NCI-H510A (cell line): Measurements from ENCODE around the gene ZPBP2.

Experiments
- DNase-seq: peaks from one replicate; lab custom pipeline; 2025; lab: John Stamatoyannopoulos, UW

The ZPBP2 gene

DNA sequence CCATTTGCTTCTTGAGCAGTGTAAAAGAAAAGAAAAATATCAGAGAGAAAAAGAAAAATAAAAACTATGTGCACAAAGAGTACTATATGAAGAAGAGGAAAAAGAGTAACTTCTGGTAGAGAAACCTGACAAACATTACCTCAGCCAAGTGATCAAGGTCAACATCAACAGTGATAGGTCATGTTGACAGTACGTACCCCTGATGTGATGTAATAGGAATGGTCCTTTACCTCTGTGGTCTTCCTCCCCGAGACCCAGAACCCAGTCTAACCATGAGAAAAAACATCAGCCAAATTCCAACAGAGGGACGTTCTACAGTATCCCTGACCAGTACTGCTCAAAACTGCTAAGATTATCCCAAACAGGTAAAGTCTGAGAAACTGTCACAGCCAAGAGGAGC lies 46.0 kb downstream of the ZPBP2 start:
- no peak for DNase-seq

DNA sequence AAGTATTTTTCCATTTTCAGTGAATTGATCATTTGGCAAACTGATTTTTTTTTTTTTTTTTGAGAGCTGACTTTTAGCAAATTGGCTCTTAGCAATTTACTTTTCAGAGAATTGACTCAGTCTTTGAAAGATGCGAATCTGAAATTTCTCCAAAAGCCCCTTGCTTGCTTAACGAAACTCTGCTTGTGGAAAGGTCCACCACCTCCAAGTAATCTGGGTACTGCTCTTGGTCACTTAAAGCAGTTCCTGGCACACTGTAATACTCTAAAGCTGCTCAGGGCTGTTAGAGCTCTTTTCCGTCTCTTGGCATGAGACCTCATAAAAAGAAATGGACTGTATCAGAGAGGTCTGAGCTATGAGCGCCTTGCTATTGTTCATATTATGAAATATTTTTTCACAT lies 47.6 kb downstream of the ZPBP2 start:
- DNase-seq, result no peak

DNA sequence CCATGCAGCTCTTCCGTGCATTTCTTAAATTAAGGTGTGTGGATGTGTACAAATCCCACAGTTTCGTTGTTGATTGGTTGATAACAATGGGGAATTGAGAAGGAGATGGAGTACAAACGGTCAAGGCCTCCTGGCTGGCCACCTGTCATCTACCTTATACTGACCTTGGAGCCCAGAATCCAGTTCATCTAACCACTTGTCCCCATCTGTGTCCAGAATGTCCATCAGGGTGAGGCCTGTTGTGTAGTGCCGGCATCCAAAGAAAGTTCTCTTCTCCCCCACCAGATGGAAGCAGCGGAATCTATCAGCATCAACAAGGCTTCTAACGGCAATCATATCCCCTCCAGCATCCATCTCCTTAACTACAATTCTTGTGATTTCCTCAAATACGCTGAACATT lies 48.9 kb downstream of the ZPBP2 start:
- DNase-seq, result no peak

DNA sequence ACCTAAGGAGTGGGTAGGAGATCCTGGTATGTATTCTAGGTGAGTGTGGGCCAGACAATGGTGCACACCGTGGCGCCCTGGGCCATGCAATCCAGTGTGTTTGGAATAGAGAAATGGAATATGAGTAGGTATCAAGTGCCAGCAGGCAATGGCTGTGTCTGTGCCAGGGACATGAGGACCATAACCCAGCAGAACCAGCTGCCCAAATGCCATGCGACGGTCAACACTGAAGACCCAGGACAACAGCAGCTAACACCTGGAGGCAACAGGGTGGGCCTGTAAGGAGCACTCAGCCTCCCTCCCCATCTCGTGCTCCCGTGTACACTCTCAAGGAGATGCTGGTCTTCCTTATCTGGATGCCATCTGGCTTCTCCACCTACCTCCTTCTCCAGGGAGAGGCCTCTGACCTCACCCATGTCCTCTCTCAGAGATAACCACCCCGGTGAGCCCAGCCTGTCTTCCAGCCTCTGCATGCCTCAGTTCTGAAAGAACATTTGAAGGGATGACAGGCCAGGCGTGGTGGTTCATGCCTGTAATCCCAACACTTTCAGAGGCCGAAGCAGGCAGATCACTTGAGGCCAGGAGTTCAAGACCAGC lies 51.2 kb downstream of the ZPBP2 start:
- DNase-seq, result no peak

- no peak for DNase-seq
These were observed 52.5 kb downstream of the ZPBP2 start for GRCh38 chr17:39920218-39921210.

- no peak for DNase-seq
These were observed 53.3 kb downstream of the ZPBP2 start for GRCh38 chr17:39921323-39921722.

DNA sequence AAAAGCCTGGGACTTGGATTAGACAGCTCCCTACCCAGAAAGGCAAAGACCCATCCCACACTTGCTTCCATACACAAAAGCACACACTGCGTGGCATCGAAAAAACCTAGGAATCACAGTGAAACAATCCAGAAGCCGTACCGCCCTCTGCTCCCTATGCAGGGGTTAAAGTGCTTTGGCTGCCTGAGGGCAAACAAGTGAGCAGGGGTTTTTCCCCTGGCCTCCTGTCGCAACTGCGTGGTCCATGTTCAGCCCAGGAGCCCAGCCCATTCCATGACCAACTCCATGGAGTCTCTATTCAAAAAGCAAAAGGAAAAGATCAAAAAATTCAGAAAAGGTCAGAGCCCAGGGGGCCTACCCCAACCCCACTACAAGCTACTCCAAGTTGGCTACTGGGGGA lies 54.0 kb downstream of the ZPBP2 start:
- no peak for DNase-seq

GRCh38 chr17:39923230-39923629 lies 55.2 kb downstream of the ZPBP2 start:
- DNase-seq, result no peak

GRCh38 chr17:39923836-39924690 lies 56.1 kb downstream of the ZPBP2 start:
- no peak for DNase-seq

GRCh38 chr17:39924691-39925055 lies 56.7 kb downstream of the ZPBP2 start:
- DNase-seq, result no peak

- no peak for DNase-seq
These were observed 57.5 kb downstream of the ZPBP2 start for GRCh38 chr17:39925282-39926134.

DNA sequence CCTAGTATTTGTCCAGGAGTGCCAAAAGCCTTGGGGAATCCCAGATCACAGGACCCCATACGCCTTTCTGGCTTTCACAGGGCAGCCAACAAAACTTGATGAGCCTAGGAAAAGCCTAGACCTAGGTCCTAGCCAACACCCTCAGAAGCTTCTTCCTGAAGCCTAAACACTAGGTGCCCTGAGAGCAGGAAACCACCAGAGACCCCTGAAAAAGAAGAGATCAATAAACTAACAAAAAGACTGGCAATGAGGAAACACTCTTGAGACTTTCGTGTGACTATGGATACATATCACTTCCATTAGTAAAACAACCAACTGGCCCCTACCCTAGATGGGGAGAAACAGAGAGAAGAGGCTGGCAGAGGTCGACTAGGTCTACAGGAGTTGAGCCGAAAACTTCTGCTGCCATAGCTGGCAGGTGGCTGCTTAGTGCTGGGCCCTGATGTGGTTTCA lies 58.2 kb downstream of the ZPBP2 start:
- no peak for DNase-seq

GRCh38 chr17:39926588-39927100 lies 58.6 kb downstream of the ZPBP2 start:
- DNase-seq, result peak; percentile 44
